HepG2 (cell line): ENCODE measurements around the gene GCN1.
A peak's percentile ranks its signal among the peaks of the same experiment; 100 is the strongest.

Experiments
- ATF4 ChIP-seq, 2 experiments: fragments of 450-650 bp in 1 of 2; sonication (generic) in 1 of 2; formaldehyde crosslinking; IDR thresholded peaks; 2 replicates each; pipeline versions ENCODE4 v1.5.0 to v1.8.0; 2020 to 2022; ENCODE audit warnings: mild to moderate bottlenecking in 1 of 2, missing genetic modification reagents in 1 of 2
- POLR2A ChIP-seq, 2 experiments: IDR thresholded peaks; 2 replicates each; pipeline ENCODE4 v1.6.1; 2011; ENCODE audit warnings: low read depth in 2 of 2, low read length in 2 of 2, mild to moderate bottlenecking in 1 of 2, moderate library complexity in 1 of 2; ENCODE audit not compliant: insufficient read depth in 1 of 2

- peak; percentile 38 to 64 for TF ChIP-seq POLR2A (IDR thresholded peaks at IDR 0.05; ENCODE audit: insufficient read depth in 1 of 2, low read depth in 2 of 2, low read length in 2 of 2)
- peak in 1 of 2 experiments; percentile 78; a peak in 2 of 4 replicates for TF ChIP-seq ATF4 (CRISPR knock-in tag; IDR thresholded peaks at IDR 0.05)
Observed at GRCh38 chr12:120228291-120229070, 34.0 kb upstream of the GCN1 start.
